ENCODE results near the gene ALDH5A1. TPM values are rescaled to one million over a fixed set of nuclear protein-coding genes. Genes with fewer than 3 reads are reported as not detected.

The ALDH5A1 gene
- total and polyA plus RNA-seq, 10 of the 15 experiments (the other 5 are each of a cell fraction or from before 2014, with no cell fraction given): 2.6 to 13.8 (median 9.3) TPM

DNA sequence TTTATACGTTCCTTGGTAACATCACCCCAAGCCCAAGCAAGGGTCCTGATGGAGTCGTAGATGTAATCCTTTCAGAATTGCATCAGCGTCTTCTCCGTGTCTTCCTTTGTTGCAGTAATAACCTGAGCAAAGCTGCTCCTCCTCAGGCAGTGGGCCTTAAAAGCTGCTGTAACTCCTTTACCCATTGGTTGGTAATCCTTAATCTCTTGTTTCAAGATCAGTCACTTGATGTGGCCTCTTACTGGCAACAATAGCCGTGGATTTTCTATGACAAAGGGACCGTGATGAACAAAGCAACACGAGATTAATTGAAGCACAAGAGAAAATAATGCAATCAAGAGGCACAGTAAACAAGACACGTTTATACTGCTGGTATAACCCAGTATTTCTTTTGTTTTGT is 44.6 kb downstream of the ALDH5A1 start:
- RAD21 ChIA-PET (ENCODE audit: unreplicated experiment): interaction anchor here (0.8 to 1.3 kb wide), 2 partner anchors 15 to 180 kb away, joined by 3 read pairs; partner anchors contain the start of gene C6orf62
- intact Hi-C loops (cut with micrococcal nuclease; ENCODE audit: unreplicated experiment): no loop called here
- Histone ChIP-seq H3K79me2 (ENCODE audit: control insufficient read depth, insufficient read depth, low read length) (no peaks in the 10 kb centered on the region), H4K20me1 (ENCODE audit: control insufficient read depth, insufficient read depth) (no peaks in the 10 kb centered on the region), H3K27ac (ENCODE audit: control insufficient read depth, insufficient read depth) (no peak overlapping the region), H3K4me3 (no peak overlapping the region), H3K27me3 (replicated peaks in 1 of 2; ENCODE audit: control insufficient read depth in 2 of 2, insufficient read depth in 2 of 2, low read length in 1 of 2) (no peaks in the 10 kb centered on the region), H3K36me3 (ENCODE audit: control insufficient read depth in 2 of 2, insufficient read depth in 2 of 2, low read length in 1 of 2) (no peaks in the 10 kb centered on the region), H3K9ac (ENCODE audit: control insufficient read depth, insufficient read depth, low read length) (no peak overlapping the region), H2AFZ (ENCODE audit: control insufficient read depth, low read depth, low read length) (no peak overlapping the region), H3K4me1 (ENCODE audit: control insufficient read depth, insufficient read depth, low read length) (no peaks in the 10 kb centered on the region), H3K4me2 (ENCODE audit: control insufficient read depth, insufficient read depth) (no peak overlapping the region), H3K9me3 (replicated peaks; ENCODE audit: control insufficient read depth, insufficient read depth, low read length) (no peaks in the 10 kb centered on the region)
- BruUV-seq (replicated peaks): no TSS peak
- in situ Hi-C loops (cut with MboI): no loop called here
- POLR2A ChIA-PET: no interaction called here
- SMC1A ChIA-PET (ENCODE audit: uncharacterized antibody, unreplicated experiment): no interaction called here
- no peak for DNase-seq (ENCODE audit: low read depth, low spot score)
- ATAC-seq: no peak
- CTCF ChIA-PET: interaction anchor here (0.9 to 1.8 kb wide), 3 partner anchors 14 to 41 kb away, joined by 3 to 6 read pairs (median 4); no protein-coding TSS in a partner anchor
- WGBS (ENCODE audit: insufficient coverage, insufficient replicate concordance, low lambda C conversion rate, missing lambda C conversion rate): 74% methylated on average over 8 of the region's 8 CpGs
- no peak for FAIRE-seq
- TF ChIP-seq FOS (IDR thresholded peaks at IDR 0.05; ENCODE audit: borderline replicate concordance, extremely low read depth, insufficient read length): no peak
- no peak for TF ChIP-seq MEF2B (IDR thresholded peaks at IDR 0.05; ENCODE audit: partially characterized antibody, poor library complexity, severe bottlenecking)
- TF ChIP-seq, protein P1, sequence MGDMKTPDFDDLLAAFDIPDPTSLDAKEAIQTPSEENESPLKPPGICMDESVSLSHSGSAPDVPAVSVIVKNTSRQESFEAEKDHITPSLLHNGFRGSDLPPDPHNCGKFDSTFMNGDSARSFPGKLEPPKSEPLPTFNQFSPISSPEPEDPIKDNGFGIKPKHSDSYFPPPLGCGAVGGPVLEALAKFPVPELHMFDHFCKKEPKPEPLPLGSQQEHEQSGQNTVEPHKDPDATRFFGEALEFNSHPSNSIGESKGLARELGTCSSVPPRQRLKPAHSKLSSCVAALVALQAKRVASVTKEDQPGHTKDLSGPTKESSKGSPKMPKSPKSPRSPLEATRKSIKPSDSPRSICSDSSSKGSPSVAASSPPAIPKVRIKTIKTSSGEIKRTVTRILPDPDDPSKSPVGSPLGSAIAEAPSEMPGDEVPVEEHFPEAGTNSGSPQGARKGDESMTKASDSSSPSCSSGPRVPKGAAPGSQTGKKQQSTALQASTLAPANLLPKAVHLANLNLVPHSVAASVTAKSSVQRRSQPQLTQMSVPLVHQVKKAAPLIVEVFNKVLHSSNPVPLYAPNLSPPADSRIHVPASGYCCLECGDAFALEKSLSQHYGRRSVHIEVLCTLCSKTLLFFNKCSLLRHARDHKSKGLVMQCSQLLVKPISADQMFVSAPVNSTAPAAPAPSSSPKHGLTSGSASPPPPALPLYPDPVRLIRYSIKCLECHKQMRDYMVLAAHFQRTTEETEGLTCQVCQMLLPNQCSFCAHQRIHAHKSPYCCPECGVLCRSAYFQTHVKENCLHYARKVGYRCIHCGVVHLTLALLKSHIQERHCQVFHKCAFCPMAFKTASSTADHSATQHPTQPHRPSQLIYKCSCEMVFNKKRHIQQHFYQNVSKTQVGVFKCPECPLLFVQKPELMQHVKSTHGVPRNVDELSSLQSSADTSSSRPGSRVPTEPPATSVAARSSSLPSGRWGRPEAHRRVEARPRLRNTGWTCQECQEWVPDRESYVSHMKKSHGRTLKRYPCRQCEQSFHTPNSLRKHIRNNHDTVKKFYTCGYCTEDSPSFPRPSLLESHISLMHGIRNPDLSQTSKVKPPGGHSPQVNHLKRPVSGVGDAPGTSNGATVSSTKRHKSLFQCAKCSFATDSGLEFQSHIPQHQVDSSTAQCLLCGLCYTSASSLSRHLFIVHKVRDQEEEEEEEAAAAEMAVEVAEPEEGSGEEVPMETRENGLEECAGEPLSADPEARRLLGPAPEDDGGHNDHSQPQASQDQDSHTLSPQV (IDR thresholded peaks at IDR 0.05): no peak
- no peak for TF ChIP-seq RB1 (IDR thresholded peaks at IDR 0.05; ENCODE audit: borderline replicate concordance)
- no peak for TF ChIP-seq FOXM1 (IDR thresholded peaks at IDR 0.05; ENCODE audit: low read depth, low read length)
- TF ChIP-seq SP1 (IDR thresholded peaks at IDR 0.05; ENCODE audit: low read depth, low read length): no peak
- no peak for TF ChIP-seq CBX3 (IDR thresholded peaks at IDR 0.05; ENCODE audit: borderline replicate concordance, low read depth)
- no peak for TF ChIP-seq POLR2AphosphoS2 (IDR thresholded peaks at IDR 0.05; ENCODE audit: low read depth, low read length)
- TF ChIP-seq, protein P2, sequence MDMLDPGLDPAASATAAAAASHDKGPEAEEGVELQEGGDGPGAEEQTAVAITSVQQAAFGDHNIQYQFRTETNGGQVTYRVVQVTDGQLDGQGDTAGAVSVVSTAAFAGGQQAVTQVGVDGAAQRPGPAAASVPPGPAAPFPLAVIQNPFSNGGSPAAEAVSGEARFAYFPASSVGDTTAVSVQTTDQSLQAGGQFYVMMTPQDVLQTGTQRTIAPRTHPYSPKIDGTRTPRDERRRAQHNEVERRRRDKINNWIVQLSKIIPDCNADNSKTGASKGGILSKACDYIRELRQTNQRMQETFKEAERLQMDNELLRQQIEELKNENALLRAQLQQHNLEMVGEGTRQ (IDR thresholded peaks at IDR 0.05; ENCODE audit: borderline replicate concordance, low read depth, low read length): no peak
- TF ChIP-seq RCOR1 (conservative IDR thresholded peaks at IDR 0.05; ENCODE audit: low read depth, low read length): no peak
- TF ChIP-seq ATF7 (IDR thresholded peaks at IDR 0.05; ENCODE audit: low read depth): no peak
- TF ChIP-seq, protein P3, sequence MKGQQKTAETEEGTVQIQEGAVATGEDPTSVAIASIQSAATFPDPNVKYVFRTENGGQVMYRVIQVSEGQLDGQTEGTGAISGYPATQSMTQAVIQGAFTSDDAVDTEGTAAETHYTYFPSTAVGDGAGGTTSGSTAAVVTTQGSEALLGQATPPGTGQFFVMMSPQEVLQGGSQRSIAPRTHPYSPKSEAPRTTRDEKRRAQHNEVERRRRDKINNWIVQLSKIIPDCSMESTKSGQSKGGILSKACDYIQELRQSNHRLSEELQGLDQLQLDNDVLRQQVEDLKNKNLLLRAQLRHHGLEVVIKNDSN (IDR thresholded peaks at IDR 0.05; ENCODE audit: borderline replicate concordance, extremely low read length, insufficient read depth, low read depth, low read length): no peak
- no peak for TF ChIP-seq JUNB (IDR thresholded peaks at IDR 0.05)
- TF ChIP-seq, protein P4, sequence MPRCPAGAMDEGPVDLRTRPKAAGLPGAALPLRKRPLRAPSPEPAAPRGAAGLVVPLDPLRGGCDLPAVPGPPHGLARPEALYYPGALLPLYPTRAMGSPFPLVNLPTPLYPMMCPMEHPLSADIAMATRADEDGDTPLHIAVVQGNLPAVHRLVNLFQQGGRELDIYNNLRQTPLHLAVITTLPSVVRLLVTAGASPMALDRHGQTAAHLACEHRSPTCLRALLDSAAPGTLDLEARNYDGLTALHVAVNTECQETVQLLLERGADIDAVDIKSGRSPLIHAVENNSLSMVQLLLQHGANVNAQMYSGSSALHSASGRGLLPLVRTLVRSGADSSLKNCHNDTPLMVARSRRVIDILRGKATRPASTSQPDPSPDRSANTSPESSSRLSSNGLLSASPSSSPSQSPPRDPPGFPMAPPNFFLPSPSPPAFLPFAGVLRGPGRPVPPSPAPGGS (IDR thresholded peaks at IDR 0.05; ENCODE audit: borderline replicate concordance, insufficient read depth, low read depth, low read length, poor library complexity, severe bottlenecking): no peak
- TF ChIP-seq, protein P5, sequence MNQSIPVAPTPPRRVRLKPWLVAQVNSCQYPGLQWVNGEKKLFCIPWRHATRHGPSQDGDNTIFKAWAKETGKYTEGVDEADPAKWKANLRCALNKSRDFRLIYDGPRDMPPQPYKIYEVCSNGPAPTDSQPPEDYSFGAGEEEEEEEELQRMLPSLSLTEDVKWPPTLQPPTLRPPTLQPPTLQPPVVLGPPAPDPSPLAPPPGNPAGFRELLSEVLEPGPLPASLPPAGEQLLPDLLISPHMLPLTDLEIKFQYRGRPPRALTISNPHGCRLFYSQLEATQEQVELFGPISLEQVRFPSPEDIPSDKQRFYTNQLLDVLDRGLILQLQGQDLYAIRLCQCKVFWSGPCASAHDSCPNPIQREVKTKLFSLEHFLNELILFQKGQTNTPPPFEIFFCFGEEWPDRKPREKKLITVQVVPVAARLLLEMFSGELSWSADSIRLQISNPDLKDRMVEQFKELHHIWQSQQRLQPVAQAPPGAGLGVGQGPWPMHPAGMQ (IDR thresholded peaks at IDR 0.05; ENCODE audit: borderline replicate concordance): no peak
